ENCODE measurements around the gene C1orf116.

- no peak for TF ChIP-seq POLR2A (IDR thresholded peaks at IDR 0.05)
- TF ChIP-seq, protein P1, sequence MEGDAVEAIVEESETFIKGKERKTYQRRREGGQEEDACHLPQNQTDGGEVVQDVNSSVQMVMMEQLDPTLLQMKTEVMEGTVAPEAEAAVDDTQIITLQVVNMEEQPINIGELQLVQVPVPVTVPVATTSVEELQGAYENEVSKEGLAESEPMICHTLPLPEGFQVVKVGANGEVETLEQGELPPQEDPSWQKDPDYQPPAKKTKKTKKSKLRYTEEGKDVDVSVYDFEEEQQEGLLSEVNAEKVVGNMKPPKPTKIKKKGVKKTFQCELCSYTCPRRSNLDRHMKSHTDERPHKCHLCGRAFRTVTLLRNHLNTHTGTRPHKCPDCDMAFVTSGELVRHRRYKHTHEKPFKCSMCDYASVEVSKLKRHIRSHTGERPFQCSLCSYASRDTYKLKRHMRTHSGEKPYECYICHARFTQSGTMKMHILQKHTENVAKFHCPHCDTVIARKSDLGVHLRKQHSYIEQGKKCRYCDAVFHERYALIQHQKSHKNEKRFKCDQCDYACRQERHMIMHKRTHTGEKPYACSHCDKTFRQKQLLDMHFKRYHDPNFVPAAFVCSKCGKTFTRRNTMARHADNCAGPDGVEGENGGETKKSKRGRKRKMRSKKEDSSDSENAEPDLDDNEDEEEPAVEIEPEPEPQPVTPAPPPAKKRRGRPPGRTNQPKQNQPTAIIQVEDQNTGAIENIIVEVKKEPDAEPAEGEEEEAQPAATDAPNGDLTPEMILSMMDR (IDR thresholded peaks at IDR 0.05), result no peak
These were observed 746 bp upstream of the C1orf116 start for GRCh38 chr1:207033302-207033701.
